Stomach (tissue), 4 donors: ENCODE data around the gene NSUN7.
"Not testable (repeated sequence)": the region's sequence is repeated elsewhere in the genome, so short reads cannot be mapped to it uniquely, and the experiment has no call there.

Source experiments
- CTCF ChIP-seq, 7 experiments: fragments of 450-650 bp in 4 of 7; fragments of 200-600 bp in 3 of 7; sonication (generic) in 3 of 7; IDR thresholded peaks; one replicate each; pipeline ENCODE4 v1.5.1; 2016 to 2019; ENCODE audit warnings: antibody characterized with exemption in 7 of 7, control low read depth in 2 of 7, mild to moderate bottlenecking in 1 of 7
- EP300 ChIP-seq: sonication (generic); formaldehyde crosslinking; IDR thresholded peaks from one replicate; pipeline ENCODE4 v1.6.1; 2017; ENCODE audit warnings: antibody characterized with exemption
- POLR2A ChIP-seq, 4 donors: fragments of 450-650 bp; IDR thresholded peaks; one replicate each; pipeline ENCODE4 v1.6.1; 2016; ENCODE audit warnings: antibody characterized with exemption in 4 of 4, control low read depth in 2 of 4, mild to moderate bottlenecking in 1 of 4, moderate library complexity in 1 of 4
- POLR2AphosphoS5 ChIP-seq, 3 donors: sonication (generic); formaldehyde crosslinking; IDR thresholded peaks; one replicate each; pipeline ENCODE4 v1.6.1; 2016; ENCODE audit warnings: antibody characterized with exemption in 3 of 3

- TF ChIP-seq POLR2A (IDR thresholded peaks at IDR 0.05); POLR2AphosphoS5 (IDR thresholded peaks at IDR 0.05); CTCF (IDR thresholded peaks at IDR 0.05); EP300: not testable (repeated sequence)
Measured at GRCh38 chr4:40713001-40713400, 36.8 kb upstream of the NSUN7 start.
